Mammary epithelial cell (primary cell): ENCODE results near the gene COL4A2.

Experiments
- CTCF ChIP-seq, 2 donors: IDR thresholded peaks in 1 of 2; conservative IDR thresholded peaks in 1 of 2; 2 replicates each; pipeline ENCODE4 v1.5.1; 2011 to 2012; ENCODE audit warnings: inconsistent platforms in 2 of 2, low read length in 2 of 2, mild to moderate bottlenecking in 2 of 2, control low read depth in 1 of 2, low read depth in 1 of 2; ENCODE audit not compliant: insufficient read depth in 1 of 2; ENCODE audit errors: extremely low read depth in 1 of 2
- EZH2 ChIP-seq: IDR thresholded peaks from 2 replicates; pipeline ENCODE4 v1.6.1; 2012; ENCODE audit warnings: low read length, inconsistent platforms, borderline replicate concordance

GRCh38 chr13:110432522-110432921 lies 125.4 kb downstream of the COL4A2 start:
- TF ChIP-seq CTCF (conservative IDR thresholded peaks at IDR 0.05 in 1 of 2, IDR thresholded peaks at IDR 0.05 in 1 of 2; ENCODE audit: extremely low read depth in 1 of 2, insufficient read depth in 1 of 2, low read depth in 1 of 2, low read length in 2 of 2) = no peak
- TF ChIP-seq EZH2 = no peak
